Effector memory CD8-positive, alpha-beta T cell (primary cell): ENCODE data around the gene CCDC88C.

ENCODE experiments used
- ATAC-seq: fragments of 150-1000 bp; cut with Tn5 transposase; replicated peaks from 2 replicates; pipeline ENCODE4 v1.10.0; 2021; ENCODE audit warnings: mild to moderate bottlenecking, moderate library complexity
- DNase-seq, 3 experiments: peaks; one replicate each; pipeline ENCODE4 v3.0.0; 2021
- H3K27ac Mint-ChIP-seq, 2 donors: one replicate each; pipeline ENCODE4 v1.8.0; 2022; ENCODE audit warnings: mild to moderate bottlenecking in 2 of 2, mixed read lengths in 2 of 2, moderate library complexity in 2 of 2
- H3K27me3 Mint-ChIP-seq, 2 donors: one replicate each; pipeline ENCODE4 v1.8.0; 2022; ENCODE audit warnings: mixed read lengths in 2 of 2
- H3K36me3 Mint-ChIP-seq: one replicate; pipeline ENCODE4 v1.8.0; 2022; ENCODE audit warnings: mild to moderate bottlenecking, moderate library complexity, mixed read lengths; ENCODE audit not compliant: insufficient read depth
- H3K4me1 Mint-ChIP-seq, 2 donors: one replicate each; pipeline ENCODE4 v1.8.0; 2022; ENCODE audit warnings: low read depth in 2 of 2, mixed read lengths in 2 of 2
- H3K4me3 Mint-ChIP-seq, 2 donors: one replicate each; pipeline ENCODE4 v1.8.0; 2022; ENCODE audit warnings: mild to moderate bottlenecking in 2 of 2, mixed read lengths in 2 of 2, moderate library complexity in 2 of 2
- H3K9me3 Mint-ChIP-seq, 2 donors: one replicate each; pipeline ENCODE4 v1.8.0; 2022; ENCODE audit warnings: mixed read lengths in 2 of 2

Gene CCDC88C

GRCh38 chr14:91376547-91377477 lies 40.8 kb downstream of the CCDC88C start:
- ATAC-seq = peak; percentile 23
- H3K36me3 Mint-ChIP-seq = peaks cover 97% of the 10 kb centered on the region
- peak in 1 of 3 experiments; percentile 44 for DNase-seq
- H3K27me3 Mint-ChIP-seq = no peaks in the 10 kb centered on the region
- H3K4me3 Mint-ChIP-seq = peak overlapping the region; percentile 74 to 78
- H3K4me1 Mint-ChIP-seq = peaks cover 95 to 99% of the 10 kb centered on the region in 2 donors
- no peaks in the 10 kb centered on the region for H3K9me3 Mint-ChIP-seq
- H3K27ac Mint-ChIP-seq = peak overlapping the region; percentile 92 to 99

GRCh38 chr14:91375720-91376452 lies 41.7 kb downstream of the CCDC88C start:
- H3K4me3 Mint-ChIP-seq = peak overlapping the region; percentile 74 to 78
- no peak for DNase-seq
- H3K27me3 Mint-ChIP-seq = no peaks in the 10 kb centered on the region
- peak overlapping the region; percentile 92 to 99 for H3K27ac Mint-ChIP-seq
- ATAC-seq = no peak
- peaks cover 93% of the 10 kb centered on the region for H3K36me3 Mint-ChIP-seq
- peaks cover 95 to 99% of the 10 kb centered on the region in 2 donors for H3K4me1 Mint-ChIP-seq
- no peaks in the 10 kb centered on the region for H3K9me3 Mint-ChIP-seq

DNA sequence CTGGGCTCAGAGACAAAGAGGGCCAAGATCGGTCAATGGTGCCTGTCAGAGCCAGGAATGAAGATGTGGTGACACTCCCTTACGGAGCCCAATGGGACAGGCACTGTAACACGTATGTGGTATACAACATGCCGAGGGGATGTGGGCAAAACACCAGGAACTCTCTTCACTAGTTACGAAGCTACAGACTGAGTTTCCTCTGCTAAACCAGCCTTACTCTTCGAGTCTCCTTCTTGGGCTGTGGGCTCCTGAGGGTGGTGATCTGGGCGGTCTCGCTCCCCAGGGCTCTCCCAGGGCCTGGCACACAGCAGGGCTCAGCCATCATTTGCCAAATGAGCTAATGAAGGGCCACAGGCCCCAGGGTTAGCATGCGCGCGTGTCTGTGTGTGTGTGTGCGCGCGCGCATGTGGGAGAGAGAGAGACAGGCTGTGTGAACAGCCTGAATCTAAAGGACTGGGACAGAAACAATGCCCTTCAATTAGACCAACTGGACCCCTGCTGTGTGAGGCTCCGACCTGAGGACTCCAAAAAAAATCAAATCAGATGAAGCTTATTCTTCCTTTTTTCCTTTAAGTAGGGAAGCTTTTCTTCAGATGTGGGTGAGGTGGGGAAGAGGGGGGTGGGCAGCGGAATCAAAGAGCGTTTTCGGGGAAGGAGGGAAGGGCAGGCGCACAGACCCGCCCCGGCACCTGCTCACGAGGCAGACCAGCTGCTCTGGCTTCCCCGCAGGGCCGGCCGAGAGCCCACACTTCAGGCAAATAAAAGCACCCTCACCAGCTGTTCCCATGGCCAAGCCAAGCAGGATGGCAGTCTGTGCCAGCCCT lies 42.5 kb downstream of the CCDC88C start:
- Mint-ChIP-seq H3K9me3 (no peaks in the 10 kb centered on the region), H3K36me3 (peaks cover 87% of the 10 kb centered on the region), H3K4me3 (peak overlapping the region; percentile 74 to 78), H3K27ac (peak overlapping the region; percentile 92 to 99), H3K27me3 (no peaks in the 10 kb centered on the region), H3K4me1 (peaks cover 93 to 98% of the 10 kb centered on the region in 2 donors)
- DNase-seq = peak in 2 of 3 experiments; percentile 42 to 52
- ATAC-seq = peak; percentile 36

DNA sequence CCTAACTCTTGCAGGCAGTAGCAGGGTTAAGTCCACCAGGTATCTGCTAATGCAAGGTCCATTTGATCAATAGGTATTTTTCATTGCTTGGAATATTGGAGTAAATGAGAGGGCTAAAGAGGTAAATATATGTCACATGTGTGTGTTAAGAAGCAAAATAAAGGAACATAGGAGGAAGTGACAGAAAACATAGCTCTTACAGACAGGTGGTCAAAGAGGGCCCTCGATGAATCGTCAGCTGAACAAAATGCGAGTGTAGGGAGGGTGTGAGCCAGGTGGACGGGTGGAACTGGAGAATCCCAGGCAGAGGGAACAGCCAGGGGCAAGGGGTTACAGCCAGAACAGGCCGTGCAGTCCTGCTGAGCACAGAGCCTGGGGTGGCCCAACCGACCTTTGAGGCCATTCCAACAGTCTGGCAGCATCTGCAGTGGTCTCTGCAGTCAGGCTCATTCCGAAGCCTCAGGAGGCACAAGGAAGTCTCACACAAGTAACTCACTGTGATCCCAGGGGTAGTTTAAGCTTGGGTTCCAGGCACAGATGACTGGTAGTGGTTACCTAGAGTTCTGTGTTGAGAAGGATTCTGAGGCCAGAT lies 43.2 kb downstream of the CCDC88C start:
- peak overlapping the region; percentile 92 to 99 for H3K27ac Mint-ChIP-seq
- no peaks in the 10 kb centered on the region for H3K27me3 Mint-ChIP-seq
- H3K9me3 Mint-ChIP-seq = no peaks in the 10 kb centered on the region
- H3K36me3 Mint-ChIP-seq = peaks cover 87% of the 10 kb centered on the region
- no peak for ATAC-seq
- peaks cover 93 to 98% of the 10 kb centered on the region in 2 donors for H3K4me1 Mint-ChIP-seq
- peak overlapping the region; percentile 74 to 78 for H3K4me3 Mint-ChIP-seq
- DNase-seq = no peak

DNA sequence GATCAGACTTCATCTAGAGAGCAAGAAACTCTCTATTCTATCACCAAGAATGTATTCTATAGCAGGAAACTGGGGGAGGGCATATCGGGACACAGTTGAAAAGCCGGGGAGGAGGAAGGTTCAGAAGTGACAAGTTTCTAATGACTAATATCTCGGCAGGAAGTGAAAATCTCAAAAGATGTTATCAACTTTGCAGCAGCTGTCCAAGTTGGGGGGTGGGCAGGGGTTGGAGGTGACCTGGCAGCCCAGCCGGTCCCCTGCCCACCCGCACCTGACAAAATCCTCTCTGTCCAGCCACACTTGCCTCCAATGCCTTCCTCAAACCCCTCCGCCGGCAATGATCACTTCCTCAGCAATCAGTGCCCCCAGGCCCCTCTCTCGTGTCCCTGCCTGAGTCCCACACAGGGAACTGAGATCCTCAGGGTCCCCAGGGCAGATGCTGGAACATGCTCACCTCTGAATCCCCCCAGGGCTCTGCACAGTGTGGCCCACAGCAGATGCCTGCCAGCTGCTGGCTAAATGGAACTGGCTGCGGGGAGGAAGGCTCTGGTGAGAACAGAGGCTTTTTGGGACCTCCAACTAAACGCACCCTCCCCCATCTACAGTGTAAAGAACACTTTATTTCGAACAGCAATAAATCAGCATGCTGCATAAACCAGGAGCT lies 43.9 kb downstream of the CCDC88C start:
- ATAC-seq (peak; percentile 49), DNase-seq (peak in 2 of 3 experiments; percentile 45 to 55)
- H3K27ac Mint-ChIP-seq = peak overlapping the region; percentile 92 to 99
- peaks cover 87% of the 10 kb centered on the region for H3K36me3 Mint-ChIP-seq
- H3K4me1 Mint-ChIP-seq = peaks cover 94 to 98% of the 10 kb centered on the region in 2 donors
- peak overlapping the region; percentile 74 to 78 for H3K4me3 Mint-ChIP-seq
- no peaks in the 10 kb centered on the region for H3K27me3 Mint-ChIP-seq
- H3K9me3 Mint-ChIP-seq = no peaks in the 10 kb centered on the region

DNA sequence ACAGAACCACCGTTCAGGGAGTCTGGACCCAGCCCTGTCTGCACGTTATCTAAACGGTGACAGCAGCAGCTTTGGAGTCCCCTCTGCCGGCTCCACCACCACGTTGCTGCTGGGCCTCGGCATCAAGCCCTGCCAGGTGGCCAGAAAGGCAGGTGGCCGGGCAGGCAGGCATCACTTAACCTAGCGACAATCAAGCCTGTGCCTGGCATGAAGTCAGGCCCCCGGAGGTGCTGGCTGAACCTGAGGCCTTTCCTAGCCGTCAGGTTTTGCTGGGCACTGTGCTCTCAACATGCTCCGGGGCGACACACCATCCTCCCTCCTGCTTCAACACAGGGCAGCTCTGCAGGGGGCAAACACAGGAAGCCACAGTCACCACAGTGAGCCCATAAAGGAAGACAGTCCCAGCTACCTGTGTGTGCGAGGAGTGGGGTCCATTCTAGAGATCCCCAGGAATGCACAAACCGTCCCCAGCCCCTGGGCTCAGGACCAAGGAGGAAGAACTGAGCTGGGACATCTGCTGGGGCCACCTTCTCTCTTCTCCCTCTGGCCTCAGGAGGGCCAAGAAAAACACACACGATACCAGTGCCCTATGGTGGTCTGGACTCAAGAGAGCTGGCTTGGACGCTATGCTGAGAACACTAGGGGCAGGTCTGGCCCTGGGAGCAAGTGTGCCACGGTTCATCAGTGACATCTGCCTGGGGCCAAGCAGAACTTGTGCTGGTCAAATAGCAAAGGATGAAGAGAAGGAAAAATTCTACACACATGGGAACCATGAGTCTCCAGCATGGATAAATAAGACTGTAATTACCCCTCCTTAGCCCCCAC lies 44.7 kb downstream of the CCDC88C start:
- no peaks in the 10 kb centered on the region for H3K9me3 Mint-ChIP-seq
- H3K27me3 Mint-ChIP-seq = no peaks in the 10 kb centered on the region
- DNase-seq = peak; percentile 50 to 52 (median 51)

DNA sequence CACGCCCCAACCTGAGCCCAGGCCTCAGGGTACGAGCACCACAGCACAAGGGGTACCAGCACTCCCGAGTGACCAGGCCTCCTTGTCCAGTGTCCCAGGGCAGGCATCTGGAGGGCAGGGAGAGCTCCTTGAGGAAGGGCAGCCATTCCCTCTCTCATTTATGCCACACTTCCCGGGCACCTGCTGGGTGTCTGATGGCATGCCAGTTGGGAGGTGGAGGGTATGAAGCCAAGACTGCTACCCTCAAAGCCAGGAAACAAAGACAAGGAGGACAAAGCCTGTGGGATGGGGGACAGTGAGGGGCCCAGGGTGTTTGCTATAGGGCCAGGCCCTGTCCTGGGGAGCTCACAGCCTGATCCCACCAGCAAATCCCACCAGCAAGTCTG lies 45.6 kb downstream of the CCDC88C start:
- H3K4me3 Mint-ChIP-seq = peak overlapping the region; percentile 74 to 78
- peaks cover 83% of the 10 kb centered on the region for H3K36me3 Mint-ChIP-seq
- peak overlapping the region; percentile 92 to 99 for H3K27ac Mint-ChIP-seq
- DNase-seq (no peak), ATAC-seq (no peak)
- no peaks in the 10 kb centered on the region for H3K27me3 Mint-ChIP-seq
- peaks cover 93 to 95% of the 10 kb centered on the region in 2 donors for H3K4me1 Mint-ChIP-seq
- H3K9me3 Mint-ChIP-seq = no peaks in the 10 kb centered on the region

More for the DNA sequence above, 44.7 kb downstream of the CCDC88C start:
- H3K4me3 Mint-ChIP-seq = peak overlapping the region; percentile 74 to 78
- peak; percentile 64 for ATAC-seq
- H3K4me1 Mint-ChIP-seq = peaks cover 93 to 95% of the 10 kb centered on the region in 2 donors
- peak overlapping the region; percentile 92 to 99 for H3K27ac Mint-ChIP-seq
- peaks cover 83% of the 10 kb centered on the region for H3K36me3 Mint-ChIP-seq

GRCh38 chr14:91371011-91371989 lies 46.3 kb downstream of the CCDC88C start:
- H3K27ac Mint-ChIP-seq = peak overlapping the region; percentile 92 to 99
- H3K4me1 Mint-ChIP-seq = peaks cover 93 to 95% of the 10 kb centered on the region in 2 donors
- no peak for ATAC-seq
- H3K36me3 Mint-ChIP-seq = peaks cover 82% of the 10 kb centered on the region
- DNase-seq = no peak
- H3K27me3 Mint-ChIP-seq = no peaks in the 10 kb centered on the region
- H3K4me3 Mint-ChIP-seq = peak overlapping the region; percentile 74 to 78
- H3K9me3 Mint-ChIP-seq = no peaks in the 10 kb centered on the region

DNA sequence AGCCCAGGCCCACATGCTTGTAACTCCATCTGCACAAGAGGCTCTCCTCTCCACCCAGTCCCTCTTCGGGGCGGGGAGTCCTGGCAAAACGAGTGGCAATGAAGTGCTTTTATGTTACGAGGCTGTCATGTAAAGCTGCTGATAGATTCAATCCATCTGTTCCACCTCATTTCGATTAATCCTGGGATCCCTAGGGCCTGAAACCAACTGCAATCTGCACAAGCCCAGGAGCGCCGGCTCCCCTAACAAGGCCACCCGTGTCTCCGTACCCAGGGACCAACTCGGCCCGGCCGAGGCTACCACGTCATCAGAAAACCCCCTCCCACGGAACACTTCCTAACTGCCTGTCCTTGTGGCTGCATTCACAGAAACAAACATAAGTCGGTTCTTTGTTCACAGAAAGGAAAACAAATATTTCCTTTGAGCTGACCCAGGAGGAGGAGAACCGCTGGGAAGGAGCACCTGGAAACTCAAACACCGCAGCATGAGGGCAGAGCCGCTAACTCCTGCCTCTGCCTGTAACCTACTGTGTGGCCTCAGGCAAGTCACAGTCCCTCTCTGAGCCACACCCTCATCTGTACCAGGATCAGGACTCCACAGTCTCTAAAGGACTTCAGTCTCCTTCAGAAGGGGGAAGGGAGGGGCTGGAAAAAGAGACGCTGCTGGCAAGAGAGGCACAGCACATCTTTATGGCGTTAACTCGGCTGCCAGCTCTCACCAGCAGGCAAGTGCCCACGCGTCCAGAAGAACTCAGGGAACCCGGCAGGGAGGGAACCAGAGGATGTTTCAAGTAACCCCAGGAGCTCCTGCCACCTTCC lies 47.8 kb downstream of the CCDC88C start:
- H3K4me3 Mint-ChIP-seq = peak overlapping the region; percentile 74 to 78
- H3K27me3 Mint-ChIP-seq = no peaks in the 10 kb centered on the region
- ATAC-seq (no peak), DNase-seq (no peak)
- H3K36me3 Mint-ChIP-seq = peaks cover 75% of the 10 kb centered on the region
- peaks cover 90 to 91% of the 10 kb centered on the region in 2 donors for H3K4me1 Mint-ChIP-seq
- H3K9me3 Mint-ChIP-seq = no peaks in the 10 kb centered on the region
- H3K27ac Mint-ChIP-seq = peak overlapping the region; percentile 92 to 99

GRCh38 chr14:91368776-91369416 lies 48.7 kb downstream of the CCDC88C start:
- Mint-ChIP-seq H3K4me3 (peak overlapping the region; percentile 74 to 78), H3K4me1 (peaks cover 87 to 90% of the 10 kb centered on the region in 2 donors), H3K9me3 (no peaks in the 10 kb centered on the region), H3K36me3 (peaks cover 66% of the 10 kb centered on the region), H3K27me3 (no peaks in the 10 kb centered on the region), H3K27ac (peak overlapping the region; percentile 92 to 99)
- DNase-seq (no peak), ATAC-seq (no peak)
